Measurements from ENCODE around the gene MPRIP.
"Not testable (repeated sequence)": the region's sequence is repeated elsewhere in the genome, so short reads cannot be mapped to it uniquely, and the experiment has no call there.

The MPRIP gene

GRCh38 chr17:17013828-17014747, 28.2 kb upstream of the MPRIP start:
- not testable (repeated sequence) for DNase-seq (ENCODE audit: low spot score)

- not testable (repeated sequence) for DNase-seq (ENCODE audit: low spot score)
These were observed 27.5 kb upstream of the MPRIP start for GRCh38 chr17:17014748-17015124.

DNA sequence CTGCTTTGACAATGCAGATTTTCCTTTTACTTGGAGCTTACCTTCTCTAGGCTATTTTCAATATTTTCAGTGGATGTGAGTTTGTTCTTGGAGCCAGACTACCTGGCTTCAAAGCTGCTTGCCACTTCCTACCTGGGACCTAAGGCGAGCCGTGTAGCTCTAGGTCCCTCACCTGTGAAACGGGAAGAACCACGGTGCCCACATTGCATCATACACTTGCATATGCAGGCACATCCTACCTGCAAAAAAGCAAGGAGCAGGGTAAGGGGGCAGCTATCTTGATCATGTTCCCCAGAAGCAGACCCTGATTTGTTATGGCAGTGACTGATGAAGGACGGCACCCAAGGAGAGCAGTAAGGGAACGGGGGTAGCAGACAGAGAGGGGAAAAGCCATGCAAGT, 27.0 kb upstream of the MPRIP start:
- DNase-seq (ENCODE audit: low spot score): no peak

- peak; percentile 31 for DNase-seq (ENCODE audit: low spot score)
These were observed 25.8 kb upstream of the MPRIP start for GRCh38 chr17:17016199-17017197.

GRCh38 chr17:17017343-17018014, 24.8 kb upstream of the MPRIP start:
- DNase-seq (ENCODE audit: low spot score): no peak

DNA sequence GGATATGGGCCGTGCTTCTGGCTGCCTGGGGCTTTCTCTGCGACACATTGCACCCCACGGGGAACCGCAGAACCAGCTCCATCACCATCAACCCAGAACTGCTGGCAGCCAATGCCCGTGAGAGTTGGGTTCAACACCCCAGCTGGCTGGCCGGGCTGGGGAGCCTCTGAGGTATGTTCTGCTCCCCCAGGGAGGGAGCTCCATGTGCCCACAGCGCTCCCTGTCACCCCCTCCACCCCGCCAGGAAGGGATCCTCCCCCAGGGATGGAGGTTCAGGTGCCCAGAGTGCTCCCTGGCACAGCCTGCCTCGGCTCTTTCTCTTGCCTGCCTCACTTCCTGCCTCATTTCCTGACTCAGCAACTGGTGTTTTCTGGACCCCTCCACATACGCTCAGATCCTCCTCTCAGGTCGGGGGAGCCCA, 24.2 kb upstream of the MPRIP start:
- DNase-seq (ENCODE audit: low spot score): no peak

GRCh38 chr17:17018612-17019429, 23.4 kb upstream of the MPRIP start:
- no peak for DNase-seq (ENCODE audit: low spot score)

- DNase-seq (ENCODE audit: low spot score): no peak
These were observed 22.9 kb upstream of the MPRIP start for GRCh38 chr17:17019430-17019762.

- no peak for DNase-seq (ENCODE audit: low spot score)
These were observed 22.3 kb upstream of the MPRIP start for GRCh38 chr17:17019891-17020456.

GRCh38 chr17:17020821-17021193, 21.4 kb upstream of the MPRIP start:
- DNase-seq (ENCODE audit: low spot score): no peak

GRCh38 chr17:17021194-17021863, 20.9 kb upstream of the MPRIP start:
- no peak for DNase-seq (ENCODE audit: low spot score)

DNA sequence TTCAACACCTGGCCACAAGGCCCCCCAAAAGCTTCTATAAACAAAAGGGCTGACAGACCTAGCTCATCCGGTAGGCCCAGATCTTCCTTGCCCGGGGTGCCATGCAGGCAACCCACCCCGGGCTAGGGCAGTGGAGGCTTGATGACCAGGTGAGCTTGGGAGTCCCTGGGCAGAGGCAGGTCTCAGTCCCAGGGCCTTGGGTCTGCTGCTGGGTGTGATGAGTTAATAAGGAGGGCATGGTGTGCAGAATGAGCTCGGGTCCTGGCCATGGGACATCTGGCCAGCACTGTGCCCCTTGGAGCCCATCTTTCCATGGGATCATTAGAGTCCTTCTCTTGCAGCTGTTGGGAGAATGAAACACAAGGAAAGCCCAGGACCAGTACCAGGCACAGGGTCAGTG, 20.2 kb upstream of the MPRIP start:
- no peak for DNase-seq (ENCODE audit: low spot score)

- DNase-seq (ENCODE audit: low spot score): no peak
These were observed 19.8 kb upstream of the MPRIP start for GRCh38 chr17:17022456-17022855.

- no peak for DNase-seq (ENCODE audit: low spot score)
These were observed 17.4 kb upstream of the MPRIP start for GRCh38 chr17:17024778-17025300.

DNA sequence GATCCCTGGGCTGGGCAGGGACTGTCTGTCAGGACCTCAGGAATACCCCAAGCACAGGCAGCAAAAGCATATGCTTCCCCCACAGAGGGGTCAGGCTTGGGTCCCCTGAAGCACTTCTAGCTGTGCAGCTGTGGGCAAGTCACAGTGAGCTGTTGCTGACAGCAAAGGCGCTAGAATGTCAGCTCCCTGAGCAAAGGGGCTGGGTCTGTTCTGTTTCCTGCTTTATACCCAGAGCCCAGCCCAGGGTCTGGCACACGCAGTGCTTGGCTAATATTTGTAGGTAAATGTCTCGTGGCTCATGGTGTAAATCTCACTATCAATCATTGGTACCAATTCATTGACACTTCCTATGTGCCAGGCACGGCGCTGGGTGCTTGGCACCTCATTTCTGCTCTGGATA, 16.6 kb upstream of the MPRIP start:
- no peak for DNase-seq (ENCODE audit: low spot score)

GRCh38 chr17:17026163-17026562, 16.1 kb upstream of the MPRIP start:
- DNase-seq (ENCODE audit: low spot score): no peak

DNA sequence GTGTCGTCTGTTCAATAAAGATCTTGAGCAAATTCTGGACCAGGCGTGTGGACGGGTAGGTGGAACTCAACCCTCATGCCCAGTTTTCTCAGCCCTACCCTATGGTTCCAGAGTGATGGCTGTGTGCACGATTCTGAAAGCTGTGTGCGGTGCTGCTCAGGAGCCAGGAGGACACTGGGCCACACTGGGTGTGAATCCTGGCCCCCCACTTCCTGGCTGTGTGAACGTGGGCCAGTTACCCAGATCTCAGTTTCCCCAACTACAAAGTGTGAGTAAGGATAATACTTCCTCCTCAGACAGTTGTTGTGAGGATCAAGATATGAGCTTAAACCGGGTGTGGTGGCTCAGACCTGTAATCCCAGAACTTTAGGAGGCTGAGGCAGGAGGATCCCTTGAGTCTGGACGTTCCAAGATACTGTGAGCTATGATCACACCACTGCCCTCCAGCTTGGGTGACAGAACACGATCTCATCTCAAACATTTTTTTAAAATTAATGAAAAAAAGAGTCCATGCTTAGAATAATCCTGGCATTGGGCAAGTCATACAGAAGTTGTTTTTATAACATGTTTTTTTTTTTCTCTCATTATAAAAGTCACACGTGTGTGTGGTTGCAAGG, 14.7 kb upstream of the MPRIP start:
- DNase-seq (ENCODE audit: low spot score): no peak

- DNase-seq (ENCODE audit: low spot score): no peak
These were observed 14.0 kb upstream of the MPRIP start for GRCh38 chr17:17028059-17028877.
